ENCODE data around the gene GPR158.

The GPR158 gene

GRCh38 chr10:25578061-25578460 is 403.3 kb downstream of the GPR158 start:
- DNase-seq (ENCODE audit: low spot score) = no peak

- no peak for DNase-seq (ENCODE audit: low spot score)
Observed at GRCh38 chr10:25582961-25583360, 408.2 kb downstream of the GPR158 start.

- DNase-seq (ENCODE audit: low spot score) = no peak
Observed at GRCh38 chr10:25600651-25601050, 425.9 kb downstream of the GPR158 start.

GRCh38 chr10:25604591-25604990 is 429.8 kb downstream of the GPR158 start:
- DNase-seq (ENCODE audit: low spot score) = no peak

GRCh38 chr10:25614652-25615051 is 439.9 kb downstream of the GPR158 start:
- DNase-seq (ENCODE audit: low spot score) = no peak

GRCh38 chr10:25615926-25616325 is 441.1 kb downstream of the GPR158 start:
- DNase-seq (ENCODE audit: low spot score) = no peak

- no peak for DNase-seq (ENCODE audit: low spot score)
Observed at GRCh38 chr10:25616903-25617592, 442.2 kb downstream of the GPR158 start.

GRCh38 chr10:25627606-25628005 is 452.8 kb downstream of the GPR158 start:
- DNase-seq (ENCODE audit: low spot score) = no peak

- DNase-seq (ENCODE audit: low spot score) = no peak
Observed at GRCh38 chr10:25629333-25629732, 454.5 kb downstream of the GPR158 start.

GRCh38 chr10:25631471-25631870 is 456.7 kb downstream of the GPR158 start:
- no peak for DNase-seq (ENCODE audit: low spot score)

- no peak for DNase-seq (ENCODE audit: low spot score)
Observed at GRCh38 chr10:25632802-25633201, 458.0 kb downstream of the GPR158 start.

- no peak for DNase-seq (ENCODE audit: low spot score)
Observed at GRCh38 chr10:25633542-25633941, 458.7 kb downstream of the GPR158 start.

- no peak for DNase-seq (ENCODE audit: low spot score)
Observed at GRCh38 chr10:25639646-25640045, 464.8 kb downstream of the GPR158 start.

GRCh38 chr10:25641595-25641994 is 466.8 kb downstream of the GPR158 start:
- DNase-seq (ENCODE audit: low spot score) = no peak

- DNase-seq (ENCODE audit: low spot score) = no peak
Observed at GRCh38 chr10:25642721-25643120, 467.9 kb downstream of the GPR158 start.

GRCh38 chr10:25646371-25646770 is 471.6 kb downstream of the GPR158 start:
- no peak for DNase-seq (ENCODE audit: low spot score)

- DNase-seq (ENCODE audit: low spot score) = no peak
Observed at GRCh38 chr10:25651534-25651933, 476.7 kb downstream of the GPR158 start.
